Central memory CD4-positive, alpha-beta T cell (primary cell): ENCODE data around the gene ANTXR2.

ENCODE experiments used
- DNase-seq: peaks from one replicate; pipeline ENCODE4 v3.0.0; 2022

Gene ANTXR2

GRCh38 chr4:80091688-80092087 is 18.7 kb upstream of the ANTXR2 start:
- no peak for DNase-seq

DNA sequence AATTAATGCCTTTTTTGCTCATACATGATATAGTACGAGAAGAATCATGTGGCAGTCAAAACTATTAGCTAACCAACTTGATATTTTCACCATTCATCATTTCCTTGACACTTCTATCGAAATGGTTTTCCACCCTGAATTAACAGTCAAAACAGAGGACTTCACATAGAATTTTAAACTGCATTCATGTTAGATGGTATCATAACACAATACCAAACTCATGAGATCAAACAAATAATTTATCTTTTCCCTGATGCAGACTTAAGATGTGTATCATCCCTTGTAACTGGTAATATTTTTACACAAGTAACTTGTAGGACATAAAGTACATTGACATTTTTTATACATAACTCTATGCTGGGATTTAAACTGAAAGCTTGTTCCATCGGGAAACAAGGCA is 18.2 kb upstream of the ANTXR2 start:
- no peak for DNase-seq

- no peak for DNase-seq
These were observed 17.1 kb upstream of the ANTXR2 start for GRCh38 chr4:80090090-80090489.

- no peak for DNase-seq
These were observed 15.4 kb upstream of the ANTXR2 start for GRCh38 chr4:80088471-80088870.

DNA sequence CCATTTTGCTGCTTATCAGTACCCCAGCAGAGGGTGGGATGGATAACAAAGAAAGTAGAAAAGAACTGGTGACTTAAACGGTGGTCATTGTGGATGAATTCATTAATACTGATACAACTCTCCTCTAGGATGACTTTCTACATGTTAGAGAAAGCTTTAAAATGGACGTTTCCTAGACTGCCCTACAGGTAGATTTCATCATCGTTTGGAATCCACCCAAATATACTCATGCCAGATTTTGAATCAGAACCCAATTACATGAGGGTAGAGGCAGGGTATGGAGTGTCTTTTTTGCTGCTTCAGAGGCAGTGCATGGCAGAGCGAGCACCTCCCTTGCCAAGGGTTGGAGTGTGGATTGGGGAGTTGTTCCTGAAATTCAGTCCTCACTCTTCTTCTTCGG is 13.3 kb upstream of the ANTXR2 start:
- no peak for DNase-seq

DNA sequence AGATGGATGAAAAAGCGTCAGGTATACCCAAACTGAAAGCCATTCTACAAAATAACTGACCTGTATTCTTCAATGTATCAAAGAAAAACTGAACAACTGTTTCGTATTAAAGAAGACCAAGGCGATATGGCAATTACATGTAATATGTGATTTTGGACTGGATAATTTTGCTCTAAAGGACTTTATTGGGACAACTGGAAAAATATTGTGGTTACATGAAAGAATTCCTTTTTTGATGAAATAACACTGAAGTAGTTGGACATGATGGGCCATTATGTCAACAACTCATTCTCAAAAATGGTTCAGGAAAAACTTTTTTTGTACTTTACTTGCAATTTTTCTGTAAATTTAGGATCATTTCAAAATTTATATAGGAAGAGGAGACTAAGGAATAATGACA is 12.1 kb upstream of the ANTXR2 start:
- DNase-seq, result no peak

- DNase-seq, result no peak
These were observed 9.7 kb upstream of the ANTXR2 start for GRCh38 chr4:80082693-80083092.

GRCh38 chr4:80081566-80081965 is 8.5 kb upstream of the ANTXR2 start:
- no peak for DNase-seq

DNA sequence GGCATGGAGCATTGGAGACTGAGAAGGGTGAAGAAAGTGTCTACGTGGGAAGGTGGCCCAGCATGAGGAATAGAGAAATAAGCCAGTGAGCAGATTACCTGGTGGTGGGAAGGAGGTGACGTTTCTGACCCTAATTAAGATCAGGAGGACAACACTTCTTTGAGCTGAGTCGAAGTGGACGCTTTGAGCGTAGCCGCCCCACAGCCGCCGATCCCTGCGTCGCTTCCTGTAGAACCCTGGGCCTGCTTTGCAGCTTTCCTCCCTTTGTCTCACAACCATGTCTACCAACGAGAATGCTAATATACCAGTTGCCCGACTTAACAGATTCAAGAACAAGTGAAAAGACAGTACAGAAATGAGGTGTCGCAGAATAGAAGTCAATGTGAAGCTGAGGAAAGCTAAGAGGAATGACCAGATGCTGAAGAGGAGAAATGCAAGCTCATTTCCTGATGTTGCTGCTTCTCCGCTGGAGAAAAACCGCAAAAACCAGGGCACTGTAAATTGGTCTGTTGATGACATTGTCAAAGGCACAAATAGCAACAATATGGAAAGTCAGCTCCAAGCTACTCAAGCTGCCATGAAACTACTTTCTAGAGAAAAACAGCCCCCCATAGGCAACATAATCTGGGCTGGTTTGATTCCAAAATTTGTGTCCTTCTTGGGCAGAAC is 6.4 kb upstream of the ANTXR2 start:
- DNase-seq, result no peak

- DNase-seq, result no peak
These were observed 5.5 kb upstream of the ANTXR2 start for GRCh38 chr4:80078346-80079092.

- DNase-seq, result peak; percentile 14
These were observed 4.6 kb upstream of the ANTXR2 start for GRCh38 chr4:80077639-80078038.

DNA sequence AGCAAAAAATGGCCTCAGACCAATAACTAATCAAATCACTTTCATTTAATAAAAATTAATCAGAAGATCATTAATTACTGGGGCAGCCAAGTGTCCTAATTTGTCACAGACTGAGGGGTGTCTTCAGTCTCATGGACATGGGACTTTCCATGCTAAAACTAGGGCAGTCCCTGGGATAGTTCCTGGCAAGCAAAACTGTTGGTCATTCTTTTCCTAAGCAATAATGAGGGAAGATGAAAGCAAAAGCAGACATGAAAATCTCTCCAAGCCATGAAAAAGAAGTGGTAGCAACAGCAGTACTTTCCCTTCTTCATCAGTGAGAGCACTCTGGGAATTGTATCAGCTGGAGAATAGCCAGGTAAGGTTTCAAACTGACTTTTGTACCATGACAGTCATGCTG is 3.7 kb upstream of the ANTXR2 start:
- DNase-seq, result no peak

DNA sequence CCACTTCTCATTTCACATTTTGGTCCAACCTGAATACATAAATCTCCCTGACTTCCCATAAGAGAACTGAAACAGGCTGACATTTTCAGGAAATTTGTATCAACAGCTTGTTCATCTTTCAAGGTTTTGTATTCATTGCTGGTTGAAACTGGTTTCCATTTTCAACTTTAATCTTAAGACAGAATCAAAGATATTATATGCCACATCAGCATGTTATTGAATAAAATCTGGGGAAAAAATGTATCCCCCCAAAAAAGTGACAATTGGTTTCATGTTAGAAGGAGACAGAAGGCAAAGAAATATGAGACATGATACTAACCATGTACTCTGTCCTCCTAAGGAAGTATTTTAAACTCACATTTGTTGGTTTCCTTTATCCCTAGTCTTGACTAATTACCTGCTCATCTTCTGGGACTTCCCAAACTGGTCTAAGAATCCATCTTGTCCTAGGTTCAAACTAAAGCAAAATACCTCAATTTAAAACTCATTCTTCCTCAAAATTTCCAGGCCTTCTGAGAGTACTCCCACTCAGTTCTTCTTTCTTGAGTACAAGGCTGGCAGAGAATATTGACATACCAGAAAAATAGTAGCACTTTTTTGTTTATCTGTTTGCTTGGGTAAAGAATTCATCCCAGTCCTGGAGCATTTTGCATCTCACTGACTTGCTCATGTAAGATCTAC is 3.1 kb upstream of the ANTXR2 start:
- no peak for DNase-seq

DNA sequence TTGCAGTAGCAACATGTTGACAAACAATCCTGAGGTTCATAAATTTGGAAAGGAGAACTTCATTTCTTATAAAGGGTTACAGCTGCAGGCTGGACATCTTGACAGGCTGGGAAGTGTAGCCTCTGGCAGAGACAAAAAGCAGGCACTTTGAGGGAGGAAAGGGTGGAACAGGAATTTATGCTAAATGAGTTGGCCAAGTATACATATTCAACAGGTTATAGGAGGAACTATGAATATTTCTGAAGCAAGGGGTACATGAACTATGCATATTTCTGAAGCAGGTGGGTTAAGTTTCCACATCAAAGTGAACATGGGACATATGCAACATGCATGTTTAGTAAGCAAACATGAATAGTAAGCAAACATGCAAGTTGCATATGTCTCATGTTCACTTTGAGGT is 1.6 kb upstream of the ANTXR2 start:
- no peak for DNase-seq

DNA sequence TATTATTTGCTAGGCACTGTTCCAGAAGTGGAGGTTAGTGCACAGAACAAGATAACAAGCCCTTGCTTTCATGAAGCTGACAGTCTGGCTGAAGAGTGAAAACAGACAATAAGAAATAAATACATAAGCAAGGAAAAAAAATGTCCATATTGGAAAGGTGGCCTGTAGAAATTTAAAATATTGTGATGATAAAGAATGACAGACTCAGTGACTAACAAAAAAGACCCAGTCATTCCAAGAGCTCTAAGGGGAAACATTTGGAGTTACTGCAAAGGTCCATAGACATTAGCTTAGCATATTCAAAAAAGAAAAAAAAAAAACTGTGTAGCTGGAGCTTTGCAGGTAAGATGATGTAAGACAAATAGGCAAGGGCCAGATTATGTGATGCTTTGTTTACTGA is 1.0 kb upstream of the ANTXR2 start:
- no peak for DNase-seq

- peak; percentile 44 for DNase-seq
These were observed 512 bp upstream of the ANTXR2 start for GRCh38 chr4:80073473-80074008.

DNA sequence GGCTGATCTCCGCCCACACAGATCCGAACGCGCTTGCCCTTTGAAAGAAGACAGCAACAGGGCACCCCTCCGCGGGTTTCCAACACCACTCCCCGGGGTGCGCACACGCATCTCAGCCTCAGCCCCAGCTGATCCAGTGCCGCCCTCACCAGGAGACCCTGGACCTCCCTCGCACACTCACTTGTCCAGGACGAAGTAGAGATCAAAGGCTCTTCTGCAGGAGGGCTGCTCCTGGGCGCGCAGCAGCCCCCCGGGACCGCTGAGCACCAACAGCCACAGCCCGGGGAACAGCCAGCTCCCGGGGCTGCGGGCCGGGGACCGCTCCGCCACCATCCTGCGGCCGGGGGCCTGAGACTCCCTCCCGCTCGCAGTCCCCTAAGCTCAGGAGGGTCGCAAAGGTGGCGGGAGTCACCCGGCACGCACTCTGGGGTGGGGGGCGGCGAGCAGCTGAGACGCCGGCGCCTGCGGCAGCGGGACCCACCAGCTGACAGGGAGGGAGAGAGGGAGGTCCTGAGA is 743 bp downstream of the ANTXR2 start:
- peak; percentile 64 for DNase-seq

DNA sequence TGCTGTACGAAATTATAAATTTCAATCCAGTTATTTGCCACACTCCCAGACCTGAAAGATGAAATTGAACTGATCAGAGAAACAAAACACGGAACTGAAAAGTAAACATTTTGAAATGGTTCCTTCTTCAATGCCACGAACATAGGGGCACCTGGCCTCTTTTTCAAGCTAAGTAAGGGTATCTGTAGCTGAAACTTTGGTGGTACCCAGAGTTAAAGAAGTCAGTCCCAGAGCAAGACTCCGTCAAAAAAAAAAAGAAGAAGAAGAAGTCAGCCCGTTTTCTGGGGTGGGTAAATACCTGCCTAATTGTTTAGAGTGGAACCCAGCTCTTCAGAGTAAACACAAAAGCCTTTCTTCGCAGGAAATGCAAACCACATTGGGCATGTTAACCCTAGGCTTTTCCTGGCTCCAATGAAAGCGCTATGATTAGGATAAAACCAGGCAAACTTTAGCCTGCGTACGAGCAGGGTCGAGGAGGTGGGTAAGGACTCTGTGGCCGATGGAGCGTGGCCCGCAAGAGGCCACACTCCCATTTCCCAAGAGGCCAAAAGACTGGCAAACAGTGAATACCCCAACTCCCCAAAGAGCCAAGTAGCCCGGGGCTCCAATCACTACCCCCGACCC is 1.3 kb downstream of the ANTXR2 start:
- DNase-seq, result no peak

DNA sequence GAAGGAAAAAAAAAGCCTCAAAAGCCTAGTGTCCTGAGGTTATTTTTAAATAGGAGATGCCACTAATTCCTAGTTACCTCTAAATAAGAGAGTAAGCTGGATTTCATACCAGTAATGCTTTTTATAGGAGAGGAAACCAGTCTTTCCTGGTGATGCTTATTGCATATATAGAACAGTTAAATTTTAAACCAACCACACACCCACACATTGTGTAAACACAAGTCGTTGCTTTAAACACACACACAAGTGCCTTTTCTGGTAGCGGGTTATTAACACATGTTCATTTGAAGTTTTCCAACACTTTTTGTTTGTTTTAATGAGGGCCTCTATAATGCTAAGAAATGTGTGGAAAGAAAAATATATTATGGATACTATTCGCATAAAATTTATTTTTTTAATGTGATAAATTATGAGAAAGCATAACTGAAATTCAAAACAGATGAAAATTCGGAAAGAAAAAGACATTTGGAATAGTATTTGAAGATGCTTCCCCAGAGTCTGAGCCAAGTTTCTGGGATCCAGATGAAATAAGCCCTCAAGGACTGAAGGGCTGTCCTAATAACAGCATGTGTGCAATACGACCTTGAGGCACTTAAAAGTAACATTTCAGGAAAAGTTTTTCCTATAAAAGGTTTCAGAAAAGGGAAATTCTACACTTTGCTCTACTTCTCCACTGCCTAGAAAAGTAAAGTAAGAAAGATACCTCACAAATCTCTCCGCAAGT is 2.0 kb downstream of the ANTXR2 start:
- no peak for DNase-seq

DNA sequence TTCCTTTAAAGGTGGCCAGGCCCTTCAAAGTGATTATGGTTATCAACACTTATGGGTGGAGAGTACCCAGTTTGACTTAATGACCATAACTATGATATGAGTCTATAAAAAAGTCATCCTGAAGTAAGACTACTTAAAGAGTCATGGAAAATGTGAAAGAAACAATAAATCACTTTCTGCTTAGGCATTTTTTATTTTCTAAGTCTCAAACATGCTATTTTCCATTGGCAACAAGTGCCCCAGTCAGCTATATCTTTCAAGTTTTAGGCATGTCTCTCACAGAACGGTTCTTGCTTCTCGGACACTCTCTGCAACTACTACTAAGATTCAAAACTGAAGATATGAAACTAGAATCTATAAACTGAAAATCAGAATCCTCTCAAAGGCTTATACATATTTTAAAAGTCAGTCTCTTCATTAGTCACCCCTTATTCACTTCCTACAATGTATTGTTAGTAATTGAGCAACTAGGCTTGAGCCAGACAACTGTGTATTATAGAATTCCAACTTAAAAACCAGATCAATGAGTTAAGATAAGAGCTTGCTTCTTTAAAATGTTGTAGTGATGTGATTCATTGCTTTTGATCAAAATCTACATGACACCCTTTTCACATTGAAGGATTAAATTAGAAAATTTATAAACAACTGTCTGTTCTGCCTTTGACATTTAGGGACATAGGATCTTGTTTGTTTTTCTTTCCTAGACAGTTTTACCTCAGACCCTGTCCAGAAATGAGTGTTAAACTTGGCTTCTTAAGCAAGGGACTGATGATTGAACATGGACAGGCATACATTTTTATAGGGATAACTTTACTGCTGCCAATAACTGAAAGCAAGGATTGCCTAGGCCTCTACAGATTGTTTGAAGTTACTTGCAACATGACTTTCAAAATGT is 2.9 kb downstream of the ANTXR2 start:
- no peak for DNase-seq

GRCh38 chr4:80069108-80069836 is 3.8 kb downstream of the ANTXR2 start:
- no peak for DNase-seq
